ENCODE measurements around the gene SMIM3. TPM values are rescaled to one million over a fixed set of nuclear protein-coding genes. Genes with fewer than 3 reads are reported as not detected.
"Not testable (repeated sequence)": the region's sequence is repeated elsewhere in the genome, so short reads cannot be mapped to it uniquely, and the experiment has no call there.

Gene SMIM3
- 150 and 175 TPM in 2 replicates for total RNA-seq (2014; rRNA removed; shearing (Covaris generic))

DNA sequence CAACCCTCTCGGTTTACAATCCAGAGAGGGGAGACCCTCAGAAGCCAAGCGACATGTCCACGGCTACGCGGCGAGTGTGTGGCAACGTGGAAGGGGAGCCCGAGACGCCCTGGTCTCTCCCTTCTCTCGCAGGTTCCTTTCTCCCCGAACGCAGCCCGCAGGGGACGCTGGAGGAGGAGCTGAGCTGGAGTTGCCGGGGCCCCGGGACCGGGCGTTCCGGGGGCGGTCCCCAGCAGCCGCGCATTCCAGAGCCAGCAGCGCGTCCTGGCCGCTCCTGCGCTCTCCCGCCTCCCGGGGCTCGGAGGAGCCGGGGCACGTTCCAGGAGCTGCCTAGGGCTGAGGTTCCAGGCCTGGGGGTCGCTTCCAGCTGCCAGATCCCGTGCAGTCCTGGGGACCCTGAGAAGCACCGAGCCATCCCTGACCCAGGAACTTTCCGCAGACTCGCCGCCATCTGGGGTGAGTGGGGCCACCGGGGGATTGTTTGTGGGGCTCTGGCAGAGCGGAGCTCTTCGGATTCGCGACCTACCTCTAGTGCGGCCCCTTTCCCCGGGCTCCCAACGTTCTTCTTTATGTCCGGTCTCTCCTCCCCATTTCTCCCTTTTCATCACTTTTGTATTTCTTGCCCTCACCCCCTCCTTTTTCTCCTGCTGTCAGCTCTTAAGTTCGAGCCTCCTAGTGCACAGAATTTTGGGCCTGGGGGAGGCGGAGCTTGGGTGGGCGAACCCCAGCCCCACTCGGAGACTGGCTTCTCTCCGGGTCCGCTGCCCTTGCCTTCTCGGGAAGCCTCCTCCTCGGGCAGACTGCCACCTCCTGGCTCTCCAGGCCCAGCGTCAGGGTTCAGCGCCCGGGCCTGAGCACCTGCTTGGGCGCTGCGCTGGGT lies at the start of gene SMIM3:
TSS of gene SMIM3 (plus strand) at position 241 of the 880 bp plus-strand sequence. CDS start 16,684 bp downstream, outside the sequence.
- DNase-seq (ENCODE audit: low read depth) = peak; percentile 81

DNA sequence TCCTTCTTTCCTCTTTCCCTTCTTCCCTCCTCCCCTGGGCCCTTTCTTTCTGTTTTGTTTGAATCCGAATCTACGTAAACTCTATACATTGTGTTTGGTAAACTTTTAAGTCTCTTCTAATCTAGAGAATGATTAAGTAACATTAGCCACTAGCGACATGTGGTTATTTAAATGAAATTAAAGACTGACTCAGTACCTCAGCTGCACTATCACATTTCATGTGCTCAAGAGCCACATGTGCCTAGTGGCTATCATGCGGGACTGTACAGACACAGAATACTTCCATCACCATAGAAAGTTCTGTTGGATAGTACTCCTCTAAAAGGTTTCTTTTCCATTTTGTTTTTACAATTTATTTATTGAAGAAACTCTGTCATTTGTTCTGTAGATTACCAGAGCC lies 48.7 kb upstream of the SMIM3 start:
- no peak for DNase-seq (ENCODE audit: low read depth)

DNA sequence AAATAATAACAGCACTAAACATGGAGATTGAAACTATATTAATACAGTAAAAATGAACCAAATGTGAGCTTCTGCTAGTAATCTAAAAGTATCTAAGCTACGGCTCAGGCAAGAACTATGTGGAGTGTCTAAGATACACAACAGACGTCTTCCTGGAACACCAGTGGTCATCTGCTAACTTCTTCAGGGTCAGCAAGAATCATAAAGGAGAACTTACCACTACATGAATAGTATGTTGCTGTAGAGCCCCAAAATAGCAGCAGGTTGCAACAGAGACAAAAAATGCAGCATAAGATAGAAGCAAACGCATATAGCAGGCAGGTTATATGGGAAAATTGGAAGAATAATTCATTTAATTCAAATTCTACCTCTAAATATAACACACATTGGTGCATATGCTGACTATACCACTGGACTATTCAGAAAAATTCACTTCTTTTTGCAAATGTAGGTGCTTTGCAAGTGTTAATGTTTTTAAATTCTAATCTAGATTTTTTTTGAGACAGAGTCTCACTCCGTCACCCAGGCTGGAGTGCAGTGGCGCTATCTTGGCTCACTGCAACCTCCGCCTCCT lies 46.8 kb upstream of the SMIM3 start:
- DNase-seq (ENCODE audit: low read depth) = no peak

DNA sequence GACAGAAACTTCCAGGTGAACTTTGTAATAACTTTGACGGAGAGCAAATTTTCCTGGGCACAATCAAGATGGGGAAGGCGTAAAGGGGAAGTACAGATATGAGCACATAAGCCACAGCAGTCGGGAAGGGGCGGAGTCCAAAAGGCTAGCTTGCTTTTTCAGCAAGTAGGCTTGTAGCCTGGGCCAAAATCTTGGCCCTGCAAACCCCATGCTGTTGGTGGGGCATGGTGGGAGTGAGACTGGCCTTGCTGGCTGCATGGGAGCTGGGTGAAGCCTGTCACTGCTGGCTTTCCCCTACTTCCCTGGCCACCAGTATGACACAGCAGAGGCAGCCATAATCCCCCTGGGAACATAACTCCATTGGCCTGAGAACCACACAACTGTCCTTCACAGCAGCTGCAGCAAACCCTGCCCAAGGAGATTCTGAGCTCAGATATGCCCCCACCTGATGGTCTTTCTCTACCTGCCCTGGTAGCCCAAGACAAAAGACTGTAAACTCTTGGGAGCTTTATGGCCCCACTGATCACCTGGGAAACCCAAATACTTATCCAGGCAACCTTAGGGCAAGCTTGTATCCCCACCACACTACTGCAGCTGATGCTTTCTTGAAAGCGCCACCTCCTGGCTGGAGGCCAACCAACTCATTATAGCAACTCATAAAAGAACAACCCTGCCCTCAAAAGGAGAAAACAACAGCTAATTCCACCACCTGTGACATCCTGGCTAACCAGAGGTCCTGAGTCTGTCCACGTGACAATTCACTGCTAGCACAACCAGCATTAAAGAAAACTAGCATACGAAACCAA lies 43.8 kb upstream of the SMIM3 start:
- peak; percentile 6 for DNase-seq (ENCODE audit: low read depth)

DNA sequence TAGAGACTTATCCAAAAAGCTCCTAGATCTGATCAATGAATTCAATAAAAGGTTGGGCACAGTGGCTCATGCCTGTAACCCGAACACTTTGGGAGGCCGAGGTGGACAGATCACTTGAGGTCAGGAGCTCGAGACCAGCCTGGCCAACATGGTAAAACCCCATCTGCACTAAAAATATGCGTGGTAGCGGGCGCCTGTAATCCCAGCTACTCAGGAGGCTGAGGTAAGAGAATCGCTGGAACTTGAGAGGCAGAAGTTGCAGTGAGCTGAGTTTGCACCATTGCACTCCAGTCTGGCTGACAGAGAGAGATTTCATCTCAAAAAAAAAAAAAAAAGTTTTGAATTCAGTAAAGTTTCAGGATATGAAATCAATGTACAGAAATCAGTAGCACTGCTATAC lies 39.7 kb upstream of the SMIM3 start:
- DNase-seq (ENCODE audit: low read depth) = no peak

- no peak for DNase-seq (ENCODE audit: low read depth)
Measured at GRCh38 chr5:150740992-150741391, 37.6 kb upstream of the SMIM3 start.

DNA sequence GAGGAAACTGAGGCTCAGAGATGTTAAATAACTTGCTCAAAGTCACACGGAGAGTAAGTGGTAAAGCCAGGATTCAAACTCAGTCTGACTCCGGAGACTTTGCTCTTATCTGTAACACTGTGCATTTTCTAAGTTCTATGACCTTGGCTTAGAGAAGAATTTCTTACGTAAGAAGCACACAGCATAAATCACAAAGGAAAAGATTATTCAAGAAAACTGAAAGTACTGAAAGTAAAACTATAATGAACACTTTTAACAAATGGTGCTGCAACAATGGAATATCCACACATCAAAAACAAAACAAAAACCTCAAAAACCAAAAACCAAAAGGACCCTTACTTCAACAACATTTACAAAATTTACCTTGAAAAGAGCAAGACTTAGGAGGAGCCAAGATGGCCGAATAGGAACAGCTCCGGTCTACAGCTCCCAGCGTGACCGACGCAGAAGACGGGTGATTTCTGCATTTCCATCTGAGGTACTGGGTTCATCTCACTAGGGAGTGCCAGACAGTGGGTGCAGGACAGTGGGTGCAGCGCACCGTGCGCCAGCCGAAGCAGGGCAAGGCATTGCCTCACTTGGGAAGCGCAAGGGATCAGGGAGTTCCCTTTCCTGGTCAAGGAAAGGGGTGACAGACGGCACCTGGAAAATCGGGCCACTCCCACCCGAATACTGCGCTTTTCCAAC lies 36.0 kb upstream of the SMIM3 start:
- DNase-seq (ENCODE audit: low read depth) = not testable (repeated sequence)

- DNase-seq (ENCODE audit: low read depth) = not testable (repeated sequence)
Measured at GRCh38 chr5:150743142-150743488, 35.4 kb upstream of the SMIM3 start.

DNA sequence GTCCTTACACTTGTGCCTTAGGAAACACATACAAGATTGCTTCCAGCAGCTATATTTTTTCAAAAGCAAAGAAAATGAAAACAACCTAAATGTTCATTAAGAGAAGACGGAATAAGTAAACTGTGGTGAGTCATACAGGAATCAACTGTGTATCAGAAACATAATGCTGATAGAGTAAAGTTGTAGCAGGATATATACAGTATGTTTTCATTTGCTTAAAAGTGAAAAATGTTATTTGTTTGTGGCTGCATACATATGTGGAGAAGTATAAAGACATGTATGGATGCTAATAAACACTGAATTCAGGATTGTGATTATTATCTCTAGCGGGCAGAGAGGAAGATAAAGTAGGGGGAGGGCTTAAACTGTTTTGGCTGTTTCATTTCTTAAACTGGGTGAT lies 28.1 kb upstream of the SMIM3 start:
- no peak for DNase-seq (ENCODE audit: low read depth)

DNA sequence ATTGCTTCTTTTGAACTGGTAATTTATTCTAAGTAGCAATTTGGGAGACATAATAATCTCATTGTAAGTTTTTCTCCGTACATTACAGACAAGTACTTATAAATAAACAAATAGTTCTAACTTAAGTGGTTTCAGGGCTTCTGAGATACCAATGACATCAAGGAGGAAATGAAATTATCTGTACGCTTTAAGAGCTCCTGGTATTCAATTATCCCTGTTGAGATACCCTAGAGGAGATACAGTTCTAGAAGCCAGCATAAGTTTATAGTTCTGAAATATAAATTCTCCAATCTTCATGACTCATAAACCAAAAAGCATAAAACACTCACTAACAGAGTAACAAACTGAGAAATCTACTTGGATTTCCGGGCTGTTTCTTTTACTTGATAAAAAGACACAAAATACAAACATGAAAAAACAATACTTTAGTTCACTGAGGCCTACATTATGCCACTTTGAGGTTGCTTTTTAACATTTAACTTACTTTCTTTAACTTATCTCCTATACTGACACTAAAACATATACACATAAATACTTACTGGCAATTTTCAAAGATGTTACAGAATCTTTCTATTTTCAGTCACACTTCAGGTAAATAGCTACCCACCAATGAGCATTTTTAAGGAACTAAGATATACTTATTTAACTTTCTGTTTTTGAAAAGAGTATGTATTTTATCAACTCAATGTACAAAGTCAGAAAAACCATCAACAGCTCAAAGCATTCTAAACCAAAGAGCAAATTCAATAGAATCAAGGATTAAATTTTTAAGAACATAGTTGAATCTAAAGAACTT lies 27.3 kb upstream of the SMIM3 start:
- no peak for DNase-seq (ENCODE audit: low read depth)

DNA sequence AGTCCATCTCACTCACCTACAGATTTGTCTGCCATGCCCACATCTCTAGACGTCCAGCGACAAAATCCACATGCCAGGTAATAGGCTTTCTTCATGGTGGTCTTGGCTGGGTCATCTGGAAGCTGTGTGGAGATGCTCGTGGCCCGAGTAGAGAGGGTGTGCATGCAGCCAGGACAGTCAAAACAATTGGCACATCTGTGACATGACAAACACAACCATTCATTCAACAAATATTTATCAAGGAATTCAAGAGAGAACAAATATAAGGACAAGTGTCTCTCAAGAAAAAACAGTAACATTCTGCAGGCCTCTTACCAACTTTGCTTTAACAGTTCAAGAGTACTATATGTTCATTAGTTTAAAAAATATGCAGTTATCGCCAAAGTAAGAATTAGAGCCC lies 25.1 kb upstream of the SMIM3 start:
- no peak for DNase-seq (ENCODE audit: low read depth)

GRCh38 chr5:150753863-150754262 lies 24.7 kb upstream of the SMIM3 start:
- no peak for DNase-seq (ENCODE audit: low read depth)

DNA sequence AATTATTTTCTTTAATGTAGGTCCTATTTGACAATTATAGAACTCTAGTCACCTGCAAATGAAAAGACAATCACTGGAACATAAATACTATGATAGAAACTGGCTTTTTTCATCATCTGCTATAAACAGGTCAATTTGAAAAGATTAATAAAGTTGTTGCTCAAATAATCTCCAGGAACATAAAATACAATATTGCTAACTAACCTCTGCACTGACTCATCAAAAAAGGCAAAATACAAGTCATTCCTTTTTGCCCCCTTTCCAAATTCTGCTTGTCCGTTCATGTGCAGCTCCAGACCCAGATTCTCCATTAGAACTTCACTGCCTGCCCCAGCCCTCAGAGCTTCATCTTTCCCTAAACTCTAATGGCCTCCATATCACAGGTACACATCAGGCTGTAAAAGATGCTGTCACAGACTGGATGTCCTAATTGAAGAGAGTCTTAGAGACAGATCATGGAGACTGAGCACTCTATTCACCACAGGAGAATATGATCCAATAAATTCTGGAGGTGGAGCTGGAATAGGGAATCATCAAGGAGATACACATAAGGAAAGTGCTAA lies 21.4 kb upstream of the SMIM3 start:
- no peak for DNase-seq (ENCODE audit: low read depth)

DNA sequence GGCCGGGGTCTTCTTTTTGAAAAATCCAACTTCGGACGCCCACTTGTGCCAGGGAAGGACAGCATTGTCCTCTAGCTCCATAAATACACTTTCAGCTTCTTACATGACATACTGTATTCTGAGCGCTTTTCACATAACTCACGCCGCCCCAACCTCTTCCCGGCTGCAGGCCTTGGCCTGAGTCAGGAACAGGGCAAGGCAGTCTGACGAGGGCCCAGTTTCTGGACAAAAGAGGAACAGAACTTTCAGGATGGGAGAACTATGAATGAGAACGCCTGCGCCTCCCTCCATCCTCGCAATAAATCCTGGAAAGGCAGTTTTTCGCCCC lies 20.4 kb upstream of the SMIM3 start:
- DNase-seq (ENCODE audit: low read depth) = no peak

GRCh38 chr5:150758531-150759333 lies 19.8 kb upstream of the SMIM3 start, which contains the start of gene DCTN4:
TSS of gene DCTN4 (minus strand) at chr5:150759017. CDS start at chr5:150758993, 24 bp downstream.
- DNase-seq (ENCODE audit: low read depth) = peak; percentile 99

GRCh38 chr5:150759334-150759583 lies 19.3 kb upstream of the SMIM3 start:
- DNase-seq (ENCODE audit: low read depth) = no peak

GRCh38 chr5:150762211-150762610 lies 16.3 kb upstream of the SMIM3 start:
- no peak for DNase-seq (ENCODE audit: low read depth)

- DNase-seq (ENCODE audit: low read depth) = peak; percentile 80
Measured at GRCh38 chr5:150763023-150763769, 15.4 kb upstream of the SMIM3 start.

DNA sequence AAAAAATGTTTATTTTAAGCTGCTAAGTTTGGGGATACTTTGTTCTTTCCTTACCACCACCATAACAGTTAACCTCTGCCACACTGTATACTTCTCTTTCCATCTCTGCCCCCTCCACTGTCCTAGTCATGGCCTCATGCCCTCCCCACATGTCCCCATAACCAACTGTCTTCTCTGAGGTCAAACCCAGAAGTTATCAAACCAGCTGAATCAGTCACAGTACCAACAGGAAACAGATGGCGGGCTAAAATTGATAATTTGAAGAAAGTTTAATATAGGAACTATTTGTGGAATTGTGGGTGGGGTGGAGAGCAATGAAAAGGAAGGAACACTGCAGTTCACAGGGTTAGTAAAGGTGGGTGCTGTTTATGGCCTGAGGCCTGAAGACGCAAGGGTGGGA lies 14.0 kb upstream of the SMIM3 start:
- DNase-seq (ENCODE audit: low read depth) = no peak
